ENCODE data around the gene PPP1R3A. TPM values are rescaled to one million over a fixed set of nuclear protein-coding genes. Genes with fewer than 3 reads are reported as not detected.

Gene PPP1R3A
- total RNA-seq, 1 experiment from 2014 or later: 0.07 TPM

DNA sequence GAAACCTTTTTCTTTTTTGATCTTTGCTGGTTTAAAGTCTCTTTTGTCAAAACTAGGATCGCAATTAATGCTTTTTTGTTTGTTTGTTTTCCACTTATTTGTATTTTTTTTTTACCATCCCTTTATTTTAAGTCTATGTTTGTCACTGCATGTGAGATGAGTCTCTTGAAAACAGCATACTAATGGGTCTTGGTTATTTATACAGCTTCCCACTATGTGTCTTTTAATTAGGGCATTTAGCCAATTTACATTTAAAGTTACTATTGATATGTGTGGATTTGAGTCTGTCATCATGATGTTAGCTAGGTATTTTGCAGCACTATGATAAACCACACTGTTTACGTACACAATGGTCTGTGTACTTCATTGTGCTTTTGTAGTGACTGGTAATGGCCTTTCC is 34.7 kb upstream of the PPP1R3A start (continued):
- TF ChIP-seq FOXJ3 (CRISPR knock-in tag; IDR thresholded peaks at IDR 0.05; ENCODE audit: borderline replicate concordance) (no peak), OVOL2 (CRISPR knock-in tag; IDR thresholded peaks at IDR 0.05; ENCODE audit: borderline replicate concordance) (no peak)
- TF ChIP-seq, protein P1, sequence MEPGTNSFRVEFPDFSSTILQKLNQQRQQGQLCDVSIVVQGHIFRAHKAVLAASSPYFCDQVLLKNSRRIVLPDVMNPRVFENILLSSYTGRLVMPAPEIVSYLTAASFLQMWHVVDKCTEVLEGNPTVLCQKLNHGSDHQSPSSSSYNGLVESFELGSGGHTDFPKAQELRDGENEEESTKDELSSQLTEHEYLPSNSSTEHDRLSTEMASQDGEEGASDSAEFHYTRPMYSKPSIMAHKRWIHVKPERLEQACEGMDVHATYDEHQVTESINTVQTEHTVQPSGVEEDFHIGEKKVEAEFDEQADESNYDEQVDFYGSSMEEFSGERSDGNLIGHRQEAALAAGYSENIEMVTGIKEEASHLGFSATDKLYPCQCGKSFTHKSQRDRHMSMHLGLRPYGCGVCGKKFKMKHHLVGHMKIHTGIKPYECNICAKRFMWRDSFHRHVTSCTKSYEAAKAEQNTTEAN (CRISPR knock-in tag; IDR thresholded peaks at IDR 0.05): no peak
- TF ChIP-seq, protein P2, sequence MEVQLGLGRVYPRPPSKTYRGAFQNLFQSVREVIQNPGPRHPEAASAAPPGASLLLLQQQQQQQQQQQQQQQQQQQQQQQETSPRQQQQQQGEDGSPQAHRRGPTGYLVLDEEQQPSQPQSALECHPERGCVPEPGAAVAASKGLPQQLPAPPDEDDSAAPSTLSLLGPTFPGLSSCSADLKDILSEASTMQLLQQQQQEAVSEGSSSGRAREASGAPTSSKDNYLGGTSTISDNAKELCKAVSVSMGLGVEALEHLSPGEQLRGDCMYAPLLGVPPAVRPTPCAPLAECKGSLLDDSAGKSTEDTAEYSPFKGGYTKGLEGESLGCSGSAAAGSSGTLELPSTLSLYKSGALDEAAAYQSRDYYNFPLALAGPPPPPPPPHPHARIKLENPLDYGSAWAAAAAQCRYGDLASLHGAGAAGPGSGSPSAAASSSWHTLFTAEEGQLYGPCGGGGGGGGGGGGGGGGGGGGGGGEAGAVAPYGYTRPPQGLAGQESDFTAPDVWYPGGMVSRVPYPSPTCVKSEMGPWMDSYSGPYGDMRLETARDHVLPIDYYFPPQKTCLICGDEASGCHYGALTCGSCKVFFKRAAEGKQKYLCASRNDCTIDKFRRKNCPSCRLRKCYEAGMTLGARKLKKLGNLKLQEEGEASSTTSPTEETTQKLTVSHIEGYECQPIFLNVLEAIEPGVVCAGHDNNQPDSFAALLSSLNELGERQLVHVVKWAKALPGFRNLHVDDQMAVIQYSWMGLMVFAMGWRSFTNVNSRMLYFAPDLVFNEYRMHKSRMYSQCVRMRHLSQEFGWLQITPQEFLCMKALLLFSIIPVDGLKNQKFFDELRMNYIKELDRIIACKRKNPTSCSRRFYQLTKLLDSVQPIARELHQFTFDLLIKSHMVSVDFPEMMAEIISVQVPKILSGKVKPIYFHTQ (CRISPR knock-in tag; IDR thresholded peaks at IDR 0.05): no peak

DNA sequence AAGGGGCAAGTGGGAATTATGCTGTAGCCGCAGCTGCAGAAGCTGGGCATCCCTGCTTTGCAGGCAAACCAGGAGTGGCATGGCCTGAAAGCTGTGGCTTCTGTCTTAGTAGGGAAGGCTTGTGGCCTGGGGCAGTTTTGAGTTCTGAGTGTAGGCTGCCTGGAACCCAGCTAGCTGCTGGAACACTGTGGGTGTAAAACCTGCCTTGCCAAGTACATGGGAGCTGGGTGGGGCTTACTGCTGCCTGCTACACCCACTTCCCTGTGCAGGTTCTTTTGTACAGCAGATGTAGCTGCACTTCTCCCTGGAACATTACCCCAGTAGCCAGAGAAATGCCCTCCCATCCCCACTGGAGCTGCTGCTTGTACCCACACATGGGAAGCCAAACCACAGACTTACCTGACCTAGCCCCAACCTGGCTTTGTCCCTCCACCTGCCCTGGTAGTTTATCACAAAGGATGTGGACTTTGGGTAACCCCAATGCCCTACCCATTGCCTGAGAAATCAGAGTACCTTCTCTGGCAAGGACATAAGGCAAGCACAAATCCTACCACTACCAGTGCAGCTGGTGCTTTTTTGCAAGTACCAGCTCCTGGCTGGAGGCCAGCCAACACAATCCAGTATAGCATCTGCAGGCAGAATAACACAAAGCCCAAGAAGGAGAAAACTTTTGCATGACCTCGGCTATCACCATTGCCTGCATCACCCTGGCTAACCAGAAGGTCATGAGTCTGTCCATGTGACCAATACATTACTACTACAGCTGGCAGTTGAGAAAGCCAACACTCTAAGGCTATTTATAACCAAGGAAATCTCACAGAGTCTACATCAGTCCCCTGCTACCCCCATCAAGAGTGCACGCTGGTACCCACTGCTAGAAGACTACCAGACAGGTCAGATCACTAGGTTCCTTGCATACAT is 26.5 kb upstream of the PPP1R3A start:
- DNase-seq (ENCODE audit: low spot score): no peak
- H3K27ac Mint-ChIP-seq: no peak overlapping the region
- H3K36me3 Mint-ChIP-seq: no peaks in the 10 kb centered on the region
- TF ChIP-seq, protein P3, sequence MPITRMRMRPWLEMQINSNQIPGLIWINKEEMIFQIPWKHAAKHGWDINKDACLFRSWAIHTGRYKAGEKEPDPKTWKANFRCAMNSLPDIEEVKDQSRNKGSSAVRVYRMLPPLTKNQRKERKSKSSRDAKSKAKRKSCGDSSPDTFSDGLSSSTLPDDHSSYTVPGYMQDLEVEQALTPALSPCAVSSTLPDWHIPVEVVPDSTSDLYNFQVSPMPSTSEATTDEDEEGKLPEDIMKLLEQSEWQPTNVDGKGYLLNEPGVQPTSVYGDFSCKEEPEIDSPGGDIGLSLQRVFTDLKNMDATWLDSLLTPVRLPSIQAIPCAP (CRISPR knock-in tag; IDR thresholded peaks at IDR 0.05): no peak
- no peak for TF ChIP-seq NFYB (CRISPR knock-in tag; conservative IDR thresholded peaks at IDR 0.05; ENCODE audit: low read depth)
- TF ChIP-seq, protein P4, sequence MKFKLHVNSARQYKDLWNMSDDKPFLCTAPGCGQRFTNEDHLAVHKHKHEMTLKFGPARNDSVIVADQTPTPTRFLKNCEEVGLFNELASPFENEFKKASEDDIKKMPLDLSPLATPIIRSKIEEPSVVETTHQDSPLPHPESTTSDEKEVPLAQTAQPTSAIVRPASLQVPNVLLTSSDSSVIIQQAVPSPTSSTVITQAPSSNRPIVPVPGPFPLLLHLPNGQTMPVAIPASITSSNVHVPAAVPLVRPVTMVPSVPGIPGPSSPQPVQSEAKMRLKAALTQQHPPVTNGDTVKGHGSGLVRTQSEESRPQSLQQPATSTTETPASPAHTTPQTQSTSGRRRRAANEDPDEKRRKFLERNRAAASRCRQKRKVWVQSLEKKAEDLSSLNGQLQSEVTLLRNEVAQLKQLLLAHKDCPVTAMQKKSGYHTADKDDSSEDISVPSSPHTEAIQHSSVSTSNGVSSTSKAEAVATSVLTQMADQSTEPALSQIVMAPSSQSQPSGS (CRISPR knock-in tag; IDR thresholded peaks at IDR 0.05; ENCODE audit: borderline replicate concordance, low read depth): no peak
- TF ChIP-seq FOXJ3 (CRISPR knock-in tag; IDR thresholded peaks at IDR 0.05; ENCODE audit: borderline replicate concordance): no peak
- TF ChIP-seq, protein P5, sequence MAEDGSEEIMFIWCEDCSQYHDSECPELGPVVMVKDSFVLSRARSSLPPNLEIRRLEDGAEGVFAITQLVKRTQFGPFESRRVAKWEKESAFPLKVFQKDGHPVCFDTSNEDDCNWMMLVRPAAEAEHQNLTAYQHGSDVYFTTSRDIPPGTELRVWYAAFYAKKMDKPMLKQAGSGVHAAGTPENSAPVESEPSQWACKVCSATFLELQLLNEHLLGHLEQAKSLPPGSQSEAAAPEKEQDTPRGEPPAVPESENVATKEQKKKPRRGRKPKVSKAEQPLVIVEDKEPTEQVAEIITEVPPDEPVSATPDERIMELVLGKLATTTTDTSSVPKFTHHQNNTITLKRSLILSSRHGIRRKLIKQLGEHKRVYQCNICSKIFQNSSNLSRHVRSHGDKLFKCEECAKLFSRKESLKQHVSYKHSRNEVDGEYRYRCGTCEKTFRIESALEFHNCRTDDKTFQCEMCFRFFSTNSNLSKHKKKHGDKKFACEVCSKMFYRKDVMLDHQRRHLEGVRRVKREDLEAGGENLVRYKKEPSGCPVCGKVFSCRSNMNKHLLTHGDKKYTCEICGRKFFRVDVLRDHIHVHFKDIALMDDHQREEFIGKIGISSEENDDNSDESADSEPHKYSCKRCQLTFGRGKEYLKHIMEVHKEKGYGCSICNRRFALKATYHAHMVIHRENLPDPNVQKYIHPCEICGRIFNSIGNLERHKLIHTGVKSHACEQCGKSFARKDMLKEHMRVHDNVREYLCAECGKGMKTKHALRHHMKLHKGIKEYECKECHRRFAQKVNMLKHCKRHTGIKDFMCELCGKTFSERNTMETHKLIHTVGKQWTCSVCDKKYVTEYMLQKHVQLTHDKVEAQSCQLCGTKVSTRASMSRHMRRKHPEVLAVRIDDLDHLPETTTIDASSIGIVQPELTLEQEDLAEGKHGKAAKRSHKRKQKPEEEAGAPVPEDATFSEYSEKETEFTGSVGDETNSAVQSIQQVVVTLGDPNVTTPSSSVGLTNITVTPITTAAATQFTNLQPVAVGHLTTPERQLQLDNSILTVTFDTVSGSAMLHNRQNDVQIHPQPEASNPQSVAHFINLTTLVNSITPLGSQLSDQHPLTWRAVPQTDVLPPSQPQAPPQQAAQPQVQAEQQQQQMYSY (CRISPR knock-in tag; IDR thresholded peaks at IDR 0.05): no peak
- no peak for TF ChIP-seq ZNF671 (CRISPR knock-in tag; IDR thresholded peaks at IDR 0.05)
- TF ChIP-seq, protein P6, sequence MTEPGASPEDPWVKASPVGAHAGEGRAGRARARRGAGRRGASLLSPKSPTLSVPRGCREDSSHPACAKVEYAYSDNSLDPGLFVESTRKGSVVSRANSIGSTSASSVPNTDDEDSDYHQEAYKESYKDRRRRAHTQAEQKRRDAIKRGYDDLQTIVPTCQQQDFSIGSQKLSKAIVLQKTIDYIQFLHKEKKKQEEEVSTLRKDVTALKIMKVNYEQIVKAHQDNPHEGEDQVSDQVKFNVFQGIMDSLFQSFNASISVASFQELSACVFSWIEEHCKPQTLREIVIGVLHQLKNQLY (CRISPR knock-in tag; IDR thresholded peaks at IDR 0.05): no peak
- no peak for TF ChIP-seq RORB (CRISPR knock-in tag; IDR thresholded peaks at IDR 0.05)
- POLR2A ChIA-PET: no interaction called here
- CTCF ChIA-PET: no interaction called here
- H3K9me3 Mint-ChIP-seq: no peaks in the 10 kb centered on the region
- H3K4me3 Mint-ChIP-seq: no peak overlapping the region
- H3K4me1 Mint-ChIP-seq: no peaks in the 10 kb centered on the region
- ATAC-seq: no peak
- H3K27me3 Mint-ChIP-seq (ENCODE audit: low read depth): no peaks in the 10 kb centered on the region
